CD14-positive monocyte (primary cell): ENCODE measurements around the gene C17orf67. TPM values are rescaled to one million over a fixed set of nuclear protein-coding genes. Genes with fewer than 3 reads are reported as not detected.

Experiments
- DNase-seq, 3 donors: peaks; one replicate each; pipeline ENCODE4 v3.0.0-alpha.2; 2011 to 2022
- H2AFZ ChIP-seq: 2 replicates; pipeline ENCODE4 v1.6.0; 2012; ENCODE audit warnings: mild to moderate bottlenecking, low read depth, low read length, inconsistent platforms; ENCODE audit not compliant: insufficient read depth, poor library complexity, severe bottlenecking
- H3K27ac ChIP-seq, 2 donors: 1 replicate in 1 of 2; 2 replicates in 1 of 2; pipeline ENCODE4 v1.5.1; 2012 to 2013; ENCODE audit warnings: low read length in 2 of 2, control low read depth in 1 of 2, inconsistent platforms in 1 of 2, low read depth in 1 of 2, mild to moderate bottlenecking in 1 of 2
- H3K27me3 ChIP-seq, 2 donors: one replicate each; pipeline versions ENCODE4 v1.6.0 to v1.6.1; 2011 to 2013; ENCODE audit warnings: low read length in 2 of 2; ENCODE audit not compliant: control insufficient read depth in 2 of 2, insufficient read depth in 2 of 2
- H3K36me3 ChIP-seq, 2 donors: replicated peaks in 1 of 2; 1 replicate in 1 of 2; 2 replicates in 1 of 2; pipeline versions ENCODE4 v1.5.1 to v1.6.1; 2012 to 2013; ENCODE audit warnings: low read length in 2 of 2, control low read depth in 1 of 2, inconsistent platforms in 1 of 2, mild to moderate bottlenecking in 1 of 2; ENCODE audit not compliant: insufficient read depth in 2 of 2, control insufficient read depth in 1 of 2
- H3K4me1 ChIP-seq, 2 donors: 1 replicate in 1 of 2; 2 replicates in 1 of 2; pipeline versions ENCODE4 v1.5.1 to v1.6.1; 2012 to 2013; ENCODE audit warnings: low read length in 2 of 2, control low read depth in 1 of 2, inconsistent platforms in 1 of 2, mild to moderate bottlenecking in 1 of 2, moderate library complexity in 1 of 2; ENCODE audit not compliant: insufficient read depth in 2 of 2, control insufficient read depth in 1 of 2
- H3K4me2 ChIP-seq: replicated peaks from 2 replicates; pipeline ENCODE3; 2012; ENCODE audit warnings: low read length, moderate library complexity, mild to moderate bottlenecking; ENCODE audit not compliant: poor library complexity, severe bottlenecking; ENCODE audit errors: extremely low read depth
- H3K4me3 ChIP-seq, 3 experiments: fragments of 200-600 bp in 1 of 3; sonication (generic) in 1 of 3; replicated peaks in 1 of 3; 1 replicate in 2 of 3; 2 replicates in 1 of 3; pipeline ENCODE4 v1.5.1; 2011 to 2013; ENCODE audit warnings: low read length in 3 of 3, mild to moderate bottlenecking in 3 of 3, control low read depth in 2 of 3, low read depth in 2 of 3, inconsistent platforms in 1 of 3, moderate library complexity in 1 of 3
- H3K79me2 ChIP-seq: 2 replicates; pipeline ENCODE4 v1.6.0; 2012; ENCODE audit warnings: mild to moderate bottlenecking, control low read depth, inconsistent platforms, low read length, moderate library complexity; ENCODE audit not compliant: insufficient read depth
- H3K9ac ChIP-seq: 2 replicates; pipeline ENCODE4 v1.6.0; 2017; ENCODE audit warnings: low read length, mild to moderate bottlenecking; ENCODE audit not compliant: insufficient read depth, poor library complexity, severe bottlenecking
- H3K9me3 ChIP-seq, 2 donors: replicated peaks in 1 of 2; 1 replicate in 1 of 2; 2 replicates in 1 of 2; pipeline versions ENCODE4 v1.5.1 to v1.6.1; 2012 to 2013; ENCODE audit warnings: low read length in 2 of 2, control low read depth in 1 of 2; ENCODE audit not compliant: control insufficient read depth in 1 of 2, insufficient read depth in 1 of 2
- H4K20me1 ChIP-seq: 2 replicates; pipeline ENCODE4 v1.6.0; 2012; ENCODE audit warnings: mild to moderate bottlenecking, low read length, control low read depth, moderate library complexity; ENCODE audit not compliant: insufficient read depth
- H3K27ac Mint-ChIP-seq, 7 donors: one replicate each; pipeline ENCODE4 v1.8.0; 2020; ENCODE audit warnings: mild to moderate bottlenecking in 7 of 7, mixed read lengths in 7 of 7, moderate library complexity in 6 of 7, inconsistent platforms in 2 of 7
- H3K27me3 Mint-ChIP-seq, 3 donors: one replicate each; pipeline ENCODE4 v1.8.0; 2021 to 2022; ENCODE audit warnings: low read depth in 3 of 3, mild to moderate bottlenecking in 3 of 3, mixed read lengths in 3 of 3, moderate library complexity in 3 of 3, inconsistent platforms in 1 of 3
- H3K36me3 Mint-ChIP-seq, 2 donors: one replicate each; pipeline ENCODE4 v1.8.0; 2020; ENCODE audit warnings: mixed read lengths in 2 of 2, inconsistent platforms in 1 of 2, mild to moderate bottlenecking in 1 of 2
- H3K4me1 Mint-ChIP-seq: one replicate; pipeline ENCODE4 v1.8.0; 2020; ENCODE audit warnings: mild to moderate bottlenecking, mixed read lengths
- H3K4me3 Mint-ChIP-seq, 2 donors: one replicate each; pipeline ENCODE4 v1.8.0; 2020; ENCODE audit warnings: mild to moderate bottlenecking in 2 of 2, mixed read lengths in 2 of 2, moderate library complexity in 1 of 2
- H3K9me3 Mint-ChIP-seq, 7 donors: one replicate each; pipeline ENCODE4 v1.8.0; 2020 to 2022; ENCODE audit warnings: mixed read lengths in 7 of 7, mild to moderate bottlenecking in 6 of 7, moderate library complexity in 6 of 7, inconsistent platforms in 2 of 7
- CTCF ChIP-seq: fragments of 200-600 bp; IDR thresholded peaks from one replicate; pipeline ENCODE4 v1.8.0; 2022; ENCODE audit warnings: antibody characterized with exemption, mild to moderate bottlenecking
- WGBS: methylation state at CpG from one replicate; pipeline ENCODE4 v1.1.5; 2013; ENCODE audit warnings: missing lambda C conversion rate; ENCODE audit not compliant: insufficient coverage; 5-methylcytosine and 5-hydroxymethylcytosine counted together
- intact Hi-C, 2 donors: fragments of 100-400 bp; cut with micrococcal nuclease; formaldehyde crosslinking; loops; one replicate each; pipeline versions ENCODE4 v1.15.0 to v1.15.1; 2023
- polyA plus RNA-seq, 3 donors: library from polyadenylated mRNA; depleted of rRNA in 1 of 3; unstranded in 2 of 3; stranded (reverse) in 1 of 3; fragments of 300-500 nt in 2 of 3; fragments of >200 nt in 1 of 3; fragmentation: Illumina TruSeq in 2 of 3; gene quantifications; 1 replicate in 2 of 3; 2 replicates in 1 of 3; pipeline ENCODE4 v1.2.3, GENCODE V29; 2012 to 2021

Gene C17orf67
- polyA plus RNA-seq, 3 donors, result 0.56 to 0.57 (median 0.56) TPM

- H3K27ac Mint-ChIP-seq, result peak overlapping the region; percentile 64 to 89 (median 80)
- intact Hi-C loops, result no loop called here
Observed at GRCh38 chr17:56793957-56794356, 39.8 kb downstream of the C17orf67 start.

GRCh38 chr17:56793531-56793930 is 40.2 kb downstream of the C17orf67 start:
- no peak overlapping the region for H3K9ac ChIP-seq
- peaks cover 2 to 9% (median 8%) of the 10 kb centered on the region in 3 donors for H3K27me3 Mint-ChIP-seq

More at GRCh38 chr17:56793957-56794356, 39.8 kb downstream of the C17orf67 start:
- no peak overlapping the region for H2AFZ ChIP-seq
- H3K27ac ChIP-seq, result peak overlapping the region in 1 of 2 donors; percentile 60
- no peaks in the 10 kb centered on the region for H3K79me2 ChIP-seq
- H3K36me3 ChIP-seq, result no peaks in the 10 kb centered on the region
- no peak overlapping the region for H3K9ac ChIP-seq
- peak overlapping the region in 1 of 2 donors; percentile 44 for H3K4me3 Mint-ChIP-seq
- H3K4me1 Mint-ChIP-seq, result peaks cover 16% of the 10 kb centered on the region
- no peaks in the 10 kb centered on the region for H3K27me3 ChIP-seq
- H3K27me3 Mint-ChIP-seq, result peaks cover 2 to 9% (median 8%) of the 10 kb centered on the region in 3 donors
- no peaks in the 10 kb centered on the region for H3K36me3 Mint-ChIP-seq
- peak; percentile 73 to 87 (median 78) for DNase-seq
- no peaks in the 10 kb centered on the region for H3K9me3 ChIP-seq
- WGBS, result 0% methylated on average over 1 of the region's 3 CpGs
- peaks cover 15% of the 10 kb centered on the region in 2 donors for H3K4me1 ChIP-seq
- H3K9me3 Mint-ChIP-seq, result peaks cover 0 to 7% (median 0%) of the 10 kb centered on the region in 7 donors
- peak overlapping the region; percentile 10 for H3K4me2 ChIP-seq
- no peak for TF ChIP-seq CTCF
- no peak overlapping the region for H3K4me3 ChIP-seq
- no peaks in the 10 kb centered on the region for H4K20me1 ChIP-seq

More at GRCh38 chr17:56793531-56793930, 40.2 kb downstream of the C17orf67 start:
- no peaks in the 10 kb centered on the region for H3K9me3 ChIP-seq
- H3K36me3 Mint-ChIP-seq, result no peaks in the 10 kb centered on the region
- peaks cover 0 to 7% (median 0%) of the 10 kb centered on the region in 7 donors for H3K9me3 Mint-ChIP-seq
- H3K27me3 ChIP-seq, result no peaks in the 10 kb centered on the region
- intact Hi-C loops, result no loop called here
- peak overlapping the region; percentile 10 for H3K4me2 ChIP-seq
- H2AFZ ChIP-seq, result no peak overlapping the region
- TF ChIP-seq CTCF, result no peak
- DNase-seq, result no peak
- H3K36me3 ChIP-seq, result no peaks in the 10 kb centered on the region
- H3K27ac ChIP-seq, result peak overlapping the region in 1 of 2 donors; percentile 60
- H3K4me1 Mint-ChIP-seq, result peaks cover 14% of the 10 kb centered on the region
- no peaks in the 10 kb centered on the region for H3K79me2 ChIP-seq
- H4K20me1 ChIP-seq, result no peaks in the 10 kb centered on the region
- H3K4me3 Mint-ChIP-seq, result peak overlapping the region in 1 of 2 donors; percentile 44
- peak overlapping the region in 6 of 7 donors; percentile 64 to 89 (median 80) for H3K27ac Mint-ChIP-seq
- no peak overlapping the region for H3K4me3 ChIP-seq
- H3K4me1 ChIP-seq, result peaks cover 15% of the 10 kb centered on the region in 2 donors
